H1 (cell line): ENCODE data around the gene OR8G5. TPM values are rescaled to one million over a fixed set of nuclear protein-coding genes. Genes with fewer than 3 reads are reported as not detected.

Source experiments
- CTCF ChIA-PET: fragments of 300-600 bp; sonication (Branson Sonifier 250); formaldehyde crosslinking; loops from one replicate; lab custom pipeline; 2021; ENCODE audit not compliant: partially characterized antibody; lab: Charles Lee
- POLR2A ChIA-PET: fragments of 300-600 bp; sonication (Branson Sonifier 250); formaldehyde crosslinking; loops from one replicate; lab custom pipeline; 2021; ENCODE audit warnings: inconsistent platforms; ENCODE audit not compliant: partially characterized antibody; lab: Charles Lee
- DNase-seq, 2 experiments: peaks; one replicate each; pipeline versions ENCODE4 v3.0.0 to v3.0.0-alpha.2; 2010 to 2022; ENCODE audit warnings: low spot score in 2 of 2, low read depth in 1 of 2, mixed read lengths in 1 of 2
- FAIRE-seq: peaks from 2 replicates; lab custom pipeline; 2011; peaks lifted over from hg19 to GRCh38; lab: Jason Lieb, UNC
- H2AFZ ChIP-seq: 2 replicates; pipeline ENCODE4 v1.8.1; 2012; ENCODE audit warnings: low read length, inconsistent platforms
- H2AK5ac ChIP-seq: 2 replicates; pipeline ENCODE4 v1.6.1; 2013; ENCODE audit warnings: low read depth, low read length
- H2BK120ac ChIP-seq: replicated peaks from 2 replicates; pipeline ENCODE3; 2013; ENCODE audit warnings: low read depth, low read length, inconsistent platforms
- H2BK12ac ChIP-seq: 2 replicates; pipeline ENCODE4 v1.6.1; 2013; ENCODE audit warnings: low read depth, low read length
- H2BK15ac ChIP-seq: 2 replicates; pipeline ENCODE4 v1.6.1; 2013; ENCODE audit warnings: low read length
- H2BK20ac ChIP-seq: 2 replicates; pipeline ENCODE4 v1.6.1; 2013; ENCODE audit warnings: low read length
- H2BK5ac ChIP-seq: 2 replicates; pipeline ENCODE4 v1.6.1; 2013; ENCODE audit warnings: low read depth, low read length
- H3K14ac ChIP-seq: 2 replicates; pipeline ENCODE4 v1.6.1; 2013; ENCODE audit warnings: inconsistent platforms; ENCODE audit not compliant: insufficient read length
- H3K18ac ChIP-seq: 2 replicates; pipeline ENCODE4 v1.6.1; 2013; ENCODE audit warnings: low read length; ENCODE audit errors: extremely low read depth
- H3K23ac ChIP-seq: 2 replicates; pipeline ENCODE4 v1.6.1; 2013; ENCODE audit warnings: inconsistent platforms; ENCODE audit not compliant: insufficient read length
- H3K23me2 ChIP-seq: 2 replicates; pipeline ENCODE4 v1.6.1; 2013; ENCODE audit warnings: low read depth, low read length
- H3K27ac ChIP-seq: 2 replicates; pipeline ENCODE4 v1.6.1; 2011; ENCODE audit warnings: low read depth, low read length, inconsistent platforms
- H3K27me3 ChIP-seq, 4 experiments: replicated peaks in 1 of 4; 1 replicate in 1 of 4; 2 replicates in 3 of 4; pipeline versions ENCODE4 v1.6.1 to v1.8.1; 2011 to 2013; ENCODE audit warnings: low read length in 3 of 4, mild to moderate bottlenecking in 3 of 4, inconsistent platforms in 2 of 4, mixed read lengths in 2 of 4, moderate library complexity in 1 of 4; ENCODE audit not compliant: control insufficient read depth in 3 of 4, insufficient read depth in 3 of 4; ENCODE audit errors: extremely low read depth in 1 of 4
- H3K36me3 ChIP-seq, 4 experiments: 2 replicates each; pipeline versions ENCODE4 v1.6.1 to v1.8.1; 2011 to 2013; ENCODE audit warnings: mild to moderate bottlenecking in 4 of 4, low read length in 3 of 4, moderate library complexity in 2 of 4, control low read depth in 1 of 4, inconsistent platforms in 1 of 4; ENCODE audit not compliant: insufficient read depth in 4 of 4, control insufficient read depth in 2 of 4
- H3K4ac ChIP-seq: replicated peaks from 2 replicates; pipeline ENCODE3; 2013; ENCODE audit warnings: low read length, low read depth, mixed read lengths, inconsistent platforms; ENCODE audit not compliant: insufficient read length
- H3K4me1 ChIP-seq, 4 experiments: replicated peaks in 1 of 4; 1 replicate in 1 of 4; 2 replicates in 3 of 4; pipeline versions ENCODE4 v1.6.1 to v1.8.1; 2011 to 2013; ENCODE audit warnings: low read length in 3 of 4, inconsistent platforms in 2 of 4, mixed read lengths in 1 of 4; ENCODE audit not compliant: insufficient read depth in 4 of 4, control insufficient read depth in 3 of 4
- H3K4me2 ChIP-seq, 2 experiments: 2 replicates each; pipeline versions ENCODE4 v1.6.1 to v1.8.1; 2011 to 2013; ENCODE audit warnings: low read depth in 2 of 2, low read length in 2 of 2, control low read depth in 1 of 2, inconsistent platforms in 1 of 2, mild to moderate bottlenecking in 1 of 2; ENCODE audit not compliant: insufficient read depth in 1 of 2
- H3K4me3 ChIP-seq, 4 experiments: fragments of 200-600, 300-600 bp in 1 of 4; sonication (generic), shearing (Covaris generic), sonication (Bioruptor Twin) in 1 of 4; 2 replicates each; pipeline versions ENCODE4 v1.5.1 to v1.8.1; 2011 to 2016; ENCODE audit warnings: low read length in 4 of 4, low read depth in 3 of 4, control low read depth in 2 of 4, inconsistent platforms in 2 of 4, mild to moderate bottlenecking in 2 of 4, mixed read lengths in 1 of 4, moderate library complexity in 1 of 4; ENCODE audit not compliant: insufficient read depth in 2 of 4; ENCODE audit errors: extremely low read depth in 1 of 4
- H3K56ac ChIP-seq: replicated peaks from 2 replicates; pipeline ENCODE3; 2013; ENCODE audit warnings: low read depth, mild to moderate bottlenecking, mixed read lengths, low read length, inconsistent platforms; ENCODE audit not compliant: insufficient read length
- H3K79me1 ChIP-seq: 2 replicates; pipeline ENCODE4 v1.6.1; 2013; ENCODE audit warnings: low read depth, low read length, control low read depth
- H3K79me2 ChIP-seq, 2 experiments: 2 replicates each; pipeline versions ENCODE4 v1.6.1 to v1.8.1; 2012 to 2013; ENCODE audit warnings: low read length in 2 of 2, mild to moderate bottlenecking in 2 of 2, inconsistent platforms in 1 of 2; ENCODE audit not compliant: insufficient read depth in 2 of 2, control insufficient read depth in 1 of 2
- H3K9ac ChIP-seq, 4 experiments: replicated peaks in 1 of 4; 1 replicate in 1 of 4; 2 replicates in 3 of 4; pipeline versions ENCODE4 v1.6.1 to v1.8.1; 2011 to 2013; ENCODE audit warnings: low read depth in 3 of 4, low read length in 3 of 4, control low read depth in 2 of 4, mild to moderate bottlenecking in 2 of 4, moderate library complexity in 2 of 4, inconsistent platforms in 1 of 4; ENCODE audit errors: extremely low read depth in 1 of 4
- H3K9me3 ChIP-seq, 2 experiments: 2 replicates each; pipeline versions ENCODE4 v1.6.1 to v1.8.1; 2012 to 2013; ENCODE audit warnings: mild to moderate bottlenecking in 2 of 2, moderate library complexity in 2 of 2, control low read depth in 1 of 2, inconsistent platforms in 1 of 2, low read depth in 1 of 2, low read length in 1 of 2, mixed read lengths in 1 of 2; ENCODE audit not compliant: insufficient read depth in 2 of 2
- H4K20me1 ChIP-seq, 2 experiments: replicated peaks in 1 of 2; 2 replicates each; pipeline versions ENCODE3 to v1.8.1; 2011 to 2013; ENCODE audit warnings: inconsistent platforms in 2 of 2, low read length in 2 of 2, mild to moderate bottlenecking in 1 of 2; ENCODE audit not compliant: insufficient read depth in 2 of 2, control insufficient read depth in 1 of 2
- H4K5ac ChIP-seq: 2 replicates; pipeline ENCODE4 v1.6.1; 2013; ENCODE audit warnings: low read length, low read depth, mixed read lengths, inconsistent platforms; ENCODE audit not compliant: insufficient read length
- H4K8ac ChIP-seq: 2 replicates; pipeline ENCODE4 v1.8.0; 2013; ENCODE audit warnings: mild to moderate bottlenecking, moderate library complexity, low read length, inconsistent platforms; ENCODE audit not compliant: insufficient read depth; ENCODE audit errors: extremely low read depth
- H4K91ac ChIP-seq: replicated peaks from 2 replicates; pipeline ENCODE3; 2013; ENCODE audit warnings: low read length, mixed read lengths, inconsistent platforms; ENCODE audit not compliant: insufficient read length
- CBX5 ChIP-seq: fragments of 300-800, 300-1000 bp; sonication (generic); IDR thresholded peaks from 2 replicates; pipeline ENCODE4 v1.7.1; 2016; ENCODE audit warnings: antibody characterized with exemption, low read length, low read depth
- HDAC2 ChIP-seq, 2 experiments: fragments of 300-600 bp in 1 of 2; sonication (generic) in 1 of 2; IDR thresholded peaks; 2 replicates each; pipeline ENCODE4 v1.6.1; 2011 to 2012; ENCODE audit warnings: low read depth in 2 of 2, low read length in 2 of 2, mild to moderate bottlenecking in 2 of 2, moderate library complexity in 2 of 2, borderline replicate concordance in 1 of 2, inconsistent platforms in 1 of 2
- KDM5A ChIP-seq: fragments of 200-600 bp; IDR thresholded peaks from 2 replicates; pipeline ENCODE4 v1.7.1; 2012; ENCODE audit warnings: mild to moderate bottlenecking, low read length, inconsistent platforms, mixed read lengths
- MAFK ChIP-seq: IDR thresholded peaks from 2 replicates; pipeline ENCODE4 v1.6.1; 2012; ENCODE audit warnings: low read depth, mild to moderate bottlenecking, improper control_type of control experiment, low read length
- POLR2A ChIP-seq, 2 experiments: IDR thresholded peaks; 1 replicate in 1 of 2; 2 replicates in 1 of 2; pipeline ENCODE4 v1.6.1; 2011; ENCODE audit warnings: low read depth in 2 of 2, low read length in 2 of 2, mild to moderate bottlenecking in 2 of 2; ENCODE audit errors: control extremely low read depth in 1 of 2
- RBBP5 ChIP-seq: IDR thresholded peaks from 2 replicates; pipeline ENCODE4 v1.7.1; 2012; ENCODE audit warnings: low read depth, mild to moderate bottlenecking, inconsistent platforms, low read length, moderate library complexity, borderline replicate concordance
- RXRA ChIP-seq: IDR thresholded peaks from 2 replicates; pipeline ENCODE4 v1.6.1; 2011; ENCODE audit warnings: low read depth, mild to moderate bottlenecking, low read length, moderate library complexity; ENCODE audit not compliant: insufficient read depth
- SAP30 ChIP-seq: fragments of 300-600 bp; sonication (generic); IDR thresholded peaks from 2 replicates; pipeline ENCODE4 v1.7.1; 2012; ENCODE audit warnings: low read length, moderate library complexity, mild to moderate bottlenecking, inconsistent platforms; ENCODE audit not compliant: insufficient read depth, insufficient replicate concordance
- SP2 ChIP-seq: IDR thresholded peaks from 2 replicates; pipeline ENCODE4 v1.6.1; 2012; ENCODE audit warnings: mild to moderate bottlenecking, low read length, inconsistent platforms
- SUZ12 ChIP-seq: fragments of 200-600 bp; sonication (generic); IDR thresholded peaks from 2 replicates; pipeline ENCODE4 v1.6.1; 2012; ENCODE audit warnings: mild to moderate bottlenecking, inconsistent platforms, low read length, moderate library complexity, mixed read lengths
- TEAD4 ChIP-seq: IDR thresholded peaks from 2 replicates; pipeline ENCODE4 v1.6.1; 2012; ENCODE audit warnings: low read depth, low read length, inconsistent platforms, mixed read lengths
- WGBS, 2 experiments: shearing (Covaris generic) in 1 of 2; methylation state at CpG; one replicate each; pipeline versions ENCODE4 v1.1.6 to v1.1.7; 2013 to 2015; ENCODE audit warnings: low lambda C conversion rate in 2 of 2, mixed read lengths in 2 of 2, inconsistent platforms in 1 of 2, low coverage in 1 of 2, missing lambda C conversion rate in 1 of 2; ENCODE audit not compliant: insufficient replicate concordance in 2 of 2, insufficient coverage in 1 of 2, insufficient read length in 1 of 2; ENCODE audit errors: extremely low coverage in 1 of 2, missing lambda C conversion rate in 1 of 2; 5-methylcytosine and 5-hydroxymethylcytosine counted together
- polyA plus RNA-seq, 7 experiments: library from polyadenylated mRNA; depleted of rRNA in 3 of 7; stranded (reverse) in 5 of 7; unstranded in 2 of 7; fragments of >200 nt in 5 of 7; fragments of 200-250 nt in 2 of 7; gene quantifications; 1 replicate in 5 of 7; 2 replicates in 1 of 7; 4 replicates in 1 of 7; pipeline versions ENCODE4 v1.2.1 to v1.2.3, GENCODE V29; 2011 to 2013; ENCODE audit warnings: missing spikeins in 2 of 7, mixed read lengths in 2 of 7
- total RNA-seq: library from RNA; stranded (reverse); fragmentation: NEBNext Ultra II Directional; extraction: Animal tissue kit (Norgen Biotek cat#: 25700); gene quantifications from 2 replicates; pipeline ENCODE4 v1.2.1, GENCODE V29; 2021

The OR8G5 gene
- total and polyA plus RNA-seq, 2 of the 8 experiments (the other 6 are each of a cell fraction or from before 2014, with no cell fraction given): not detected

DNA sequence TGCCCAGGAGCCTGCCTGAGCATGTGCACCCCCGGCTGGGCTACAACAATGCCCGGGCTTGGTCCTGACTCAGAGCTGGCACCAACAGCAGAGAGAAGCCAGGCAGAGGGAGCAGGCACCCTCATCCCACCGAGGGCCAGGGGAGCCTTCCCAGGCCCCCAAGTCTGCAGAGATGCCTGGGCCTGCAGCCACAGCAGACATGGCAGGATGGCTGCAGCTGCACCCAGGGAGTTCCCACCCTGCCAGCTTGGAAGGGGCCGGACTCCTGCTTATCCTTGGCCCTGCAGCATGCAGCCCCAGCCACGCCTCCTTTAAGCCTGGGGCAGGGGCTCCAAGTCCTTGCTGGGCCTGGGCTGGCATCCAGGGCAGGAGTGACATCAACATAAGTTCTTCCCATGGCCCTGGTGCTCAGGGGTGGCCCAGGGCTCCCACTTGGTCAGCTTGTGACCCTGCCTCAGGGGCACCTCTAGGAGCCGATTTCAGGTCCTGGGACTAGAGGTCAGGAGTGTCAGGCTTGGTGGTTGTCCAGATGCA lies 46.3 kb upstream of the OR8G5 start:
- H3K4ac ChIP-seq: no peak overlapping the region
- no peak overlapping the region for H4K91ac ChIP-seq
- H4K5ac ChIP-seq: no peak overlapping the region
- no peak overlapping the region for H2BK120ac ChIP-seq
- H3K79me2 ChIP-seq: no peaks in the 10 kb centered on the region
- FAIRE-seq (no peak), DNase-seq (no peak)
- no peaks in the 10 kb centered on the region; a peak in 1 of 4 replicates for H3K9me3 ChIP-seq
- H3K4me1 ChIP-seq: no peaks in the 10 kb centered on the region
- H3K4me3 ChIP-seq: no peak overlapping the region
- H3K27ac ChIP-seq: no peak overlapping the region
- CTCF ChIA-PET: interaction anchor here (1.0 to 1.8 kb wide), 4 partner anchors 9 to 63 kb away, joined by 3 to 7 read pairs (median 4); no protein-coding TSS in a partner anchor
- no peak overlapping the region for H3K56ac ChIP-seq
- H3K23me2 ChIP-seq: no peaks in the 10 kb centered on the region
- H3K9ac ChIP-seq: no peak overlapping the region
- no peak overlapping the region for H2AFZ ChIP-seq
- no peak overlapping the region for H2AK5ac ChIP-seq
- no peak overlapping the region for H3K14ac ChIP-seq
- no peak overlapping the region for H3K23ac ChIP-seq
- no peak overlapping the region for H3K18ac ChIP-seq
- H3K4me2 ChIP-seq: no peak overlapping the region
- POLR2A ChIA-PET: no interaction called here
- H3K36me3 ChIP-seq: no peaks in the 10 kb centered on the region
- 91% methylated on average over 5 of the region's 6 CpGs; no CpG with 5 or more reads in 1 of the 2 experiments for WGBS, 2 experiments
- no peak overlapping the region for H2BK12ac ChIP-seq
- H2BK5ac ChIP-seq: no peak overlapping the region
- no peak overlapping the region for H2BK20ac ChIP-seq
- no peak overlapping the region for H2BK15ac ChIP-seq
- no peaks in the 10 kb centered on the region for H3K79me1 ChIP-seq
- H4K20me1 ChIP-seq: no peaks in the 10 kb centered on the region
- no peak overlapping the region for H4K8ac ChIP-seq
- no peaks in the 10 kb centered on the region for H3K27me3 ChIP-seq
- no peak for TF ChIP-seq MAFK
- no peak for TF ChIP-seq SAP30
- no peak for TF ChIP-seq HDAC2 (IDR thresholded peaks at IDR 0.05; ENCODE audit: borderline replicate concordance in 1 of 2, low read depth in 2 of 2, low read length in 2 of 2)
- TF ChIP-seq RXRA: no peak
- no peak for TF ChIP-seq TEAD4
- TF ChIP-seq SP2: no peak
- TF ChIP-seq RBBP5: no peak
- no peak for TF ChIP-seq CBX5
- TF ChIP-seq SUZ12: no peak
- no peak for TF ChIP-seq POLR2A (IDR thresholded peaks at IDR 0.05; ENCODE audit: control extremely low read depth in 1 of 2, low read depth in 2 of 2, low read length in 2 of 2)
- TF ChIP-seq KDM5A: no peak
